Measurements from ENCODE around the gene C3orf18.

C3orf18 gene
- long read RNA-seq, donor 1, partial matches to known transcripts: 10 of 20 reads
- long read RNA-seq, donor 1, other reads (novel, unspliced or antisense): 8 of 20 reads
- long read RNA-seq, donor 2, partial matches to known transcripts: 0 of 2 reads
- long read RNA-seq, donor 2, other reads (novel, unspliced or antisense): 0 of 2 reads
- long read RNA-seq, donor 3, partial matches to known transcripts: 10 of 15 reads
- long read RNA-seq, donor 3, other reads (novel, unspliced or antisense): 0 of 15 reads
- long read RNA-seq, donor 4, partial matches to known transcripts: 0 of 4 reads
- long read RNA-seq, donor 4, other reads (novel, unspliced or antisense): 0 of 4 reads
- long read RNA-seq, donor 5, partial matches to known transcripts: 20 of 25 reads
- long read RNA-seq, donor 5, other reads (novel, unspliced or antisense): 0 of 25 reads
- long read RNA-seq, donor 6, partial matches to known transcripts: 0 of 3 reads
- long read RNA-seq, donor 6, other reads (novel, unspliced or antisense): 0 of 3 reads
- long read RNA-seq, donor 7, transcript C3orf18-210 (4 exons, 788 nt): major isoform, 5 of 8 reads
- long read RNA-seq, donor 7, partial matches to known transcripts: 0 of 8 reads
- long read RNA-seq, donor 7, other reads (novel, unspliced or antisense): 0 of 8 reads
- long read RNA-seq, donor 8, partial matches to known transcripts: 12 of 17 reads
- long read RNA-seq, donor 8, other reads (novel, unspliced or antisense): 0 of 17 reads

- peak; percentile 88 for DNase-seq
These were observed at the start of gene C3orf18 for GRCh38 chr3:50567386-50568167. Gene C3orf18 (minus strand): TSS chr3:50567747. CDS start chr3:50565699, 2,048 bp downstream.

- peak; percentile 86 for DNase-seq
These were observed 49.2 kb upstream of the C3orf18 start for GRCh38 chr3:50616770-50617095.

DNA sequence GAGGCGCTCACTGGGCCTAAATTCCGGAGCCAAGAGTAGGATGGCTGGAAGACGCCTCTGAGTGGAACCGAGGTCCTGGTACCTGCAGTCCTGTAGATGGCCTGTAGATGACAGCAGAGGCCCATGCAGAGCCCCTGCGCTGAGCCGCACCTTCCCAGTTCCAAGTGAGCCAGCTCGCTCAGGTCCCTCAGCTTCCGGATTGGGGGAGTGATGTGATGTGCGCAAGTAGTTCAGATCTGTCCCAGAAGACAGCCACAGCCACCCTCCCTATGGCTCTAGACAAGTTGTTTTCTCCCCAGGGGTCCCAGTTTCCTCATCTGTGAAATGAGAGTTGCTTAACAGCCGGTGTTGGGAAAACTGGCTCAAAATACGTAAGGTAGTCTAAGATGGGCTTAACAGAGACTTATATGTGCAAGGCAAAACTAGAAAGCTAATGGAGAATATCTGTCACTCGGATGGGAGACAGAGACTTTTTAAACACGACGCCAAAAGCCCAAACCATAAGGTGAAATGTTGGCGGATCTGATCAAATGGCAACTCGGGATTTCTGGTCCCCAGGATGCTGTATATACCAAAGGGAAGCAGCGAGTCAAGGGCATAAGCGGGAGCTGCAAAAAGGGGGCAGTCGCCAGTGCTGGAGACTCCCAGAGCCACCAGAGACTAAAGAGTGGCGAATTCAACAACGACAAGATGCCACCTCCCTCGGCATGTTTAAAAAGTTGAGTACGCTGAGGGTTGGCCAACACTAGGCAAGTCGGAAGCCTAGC is 48.6 kb upstream of the C3orf18 start:
- DNase-seq: peak; percentile 71

- no peak for DNase-seq
These were observed 47.6 kb upstream of the C3orf18 start for GRCh38 chr3:50615190-50615589.

DNA sequence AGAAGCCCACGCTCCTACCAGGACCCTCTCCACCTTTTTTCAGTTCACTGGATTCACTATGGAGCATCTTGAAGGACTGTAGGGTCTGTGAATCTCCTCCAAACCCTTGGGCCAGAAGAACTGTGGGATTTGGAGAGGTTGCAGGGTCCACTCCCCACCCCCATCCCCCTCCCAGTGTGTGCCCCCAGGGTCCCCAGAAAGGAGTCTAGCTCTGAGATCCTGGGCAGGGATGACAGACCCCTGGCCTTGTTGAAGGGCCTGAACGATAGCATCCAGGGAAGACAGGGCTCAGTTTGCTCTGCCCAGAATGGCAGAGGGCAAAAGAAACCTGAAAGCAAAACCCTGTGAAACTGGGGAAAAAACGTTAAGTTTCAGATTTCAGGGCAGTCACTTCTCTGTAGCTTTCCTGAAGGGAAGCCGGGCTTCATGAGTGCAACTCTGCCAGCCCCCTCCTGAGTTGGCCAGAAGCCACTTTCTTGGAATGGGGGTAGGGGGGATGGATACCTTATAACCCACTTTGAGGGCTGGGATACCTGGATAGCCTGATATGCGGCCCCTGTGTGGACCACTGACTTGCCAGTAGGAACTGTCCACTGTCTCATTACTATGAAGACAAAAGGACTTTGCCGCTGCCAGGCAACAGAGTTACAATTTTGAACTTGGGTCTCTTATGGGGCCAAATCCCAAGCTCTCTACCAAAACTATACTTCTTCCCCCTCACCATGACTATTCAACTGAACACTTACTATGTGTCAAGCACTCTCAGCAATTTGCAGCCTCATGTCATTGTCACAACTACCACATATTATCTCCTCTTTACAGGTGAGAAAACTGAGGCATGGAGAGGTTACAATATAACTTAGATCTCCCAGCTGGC is 45.7 kb upstream of the C3orf18 start:
- DNase-seq: no peak

DNA sequence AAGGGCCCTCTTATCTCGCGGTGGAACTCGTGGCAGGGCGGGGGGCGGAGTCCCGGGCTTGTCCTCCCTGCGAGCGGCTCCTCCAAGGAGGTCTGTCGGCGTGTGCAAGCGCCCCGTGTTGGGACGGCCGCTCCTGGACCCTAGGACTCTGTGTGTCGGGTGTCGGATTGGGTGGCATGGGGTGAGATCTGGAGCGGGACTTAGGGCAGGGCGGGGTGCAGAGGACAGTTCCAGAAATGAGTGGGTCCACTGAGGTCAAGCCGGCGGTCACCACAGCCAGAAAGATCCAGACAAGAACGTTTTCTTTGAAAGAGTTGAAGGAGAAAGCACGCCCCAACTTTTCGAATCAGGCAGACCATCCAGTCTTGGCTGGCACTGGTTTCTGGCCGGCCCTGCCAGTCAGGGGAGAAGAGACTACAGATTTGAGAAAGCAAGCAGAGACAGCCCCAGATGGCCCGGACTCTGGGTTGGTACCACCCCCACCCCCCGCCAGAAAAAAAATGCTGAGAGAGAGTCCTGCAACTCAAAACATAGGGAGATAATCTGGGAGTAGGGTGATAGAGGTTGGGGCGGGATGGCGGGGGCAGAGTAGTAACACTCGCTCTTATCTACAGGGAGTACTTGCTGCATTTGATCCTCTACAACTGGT is 44.8 kb upstream of the C3orf18 start:
- no peak for DNase-seq

- DNase-seq: peak; percentile 97
These were observed 44.1 kb upstream of the C3orf18 start, which contains the start of gene CISH for GRCh38 chr3:50611464-50612233. Gene CISH (minus strand): TSS chr3:50611774. CDS start chr3:50611650, 124 bp downstream.

- no peak for DNase-seq
These were observed 43.5 kb upstream of the C3orf18 start for GRCh38 chr3:50610992-50611463.

DNA sequence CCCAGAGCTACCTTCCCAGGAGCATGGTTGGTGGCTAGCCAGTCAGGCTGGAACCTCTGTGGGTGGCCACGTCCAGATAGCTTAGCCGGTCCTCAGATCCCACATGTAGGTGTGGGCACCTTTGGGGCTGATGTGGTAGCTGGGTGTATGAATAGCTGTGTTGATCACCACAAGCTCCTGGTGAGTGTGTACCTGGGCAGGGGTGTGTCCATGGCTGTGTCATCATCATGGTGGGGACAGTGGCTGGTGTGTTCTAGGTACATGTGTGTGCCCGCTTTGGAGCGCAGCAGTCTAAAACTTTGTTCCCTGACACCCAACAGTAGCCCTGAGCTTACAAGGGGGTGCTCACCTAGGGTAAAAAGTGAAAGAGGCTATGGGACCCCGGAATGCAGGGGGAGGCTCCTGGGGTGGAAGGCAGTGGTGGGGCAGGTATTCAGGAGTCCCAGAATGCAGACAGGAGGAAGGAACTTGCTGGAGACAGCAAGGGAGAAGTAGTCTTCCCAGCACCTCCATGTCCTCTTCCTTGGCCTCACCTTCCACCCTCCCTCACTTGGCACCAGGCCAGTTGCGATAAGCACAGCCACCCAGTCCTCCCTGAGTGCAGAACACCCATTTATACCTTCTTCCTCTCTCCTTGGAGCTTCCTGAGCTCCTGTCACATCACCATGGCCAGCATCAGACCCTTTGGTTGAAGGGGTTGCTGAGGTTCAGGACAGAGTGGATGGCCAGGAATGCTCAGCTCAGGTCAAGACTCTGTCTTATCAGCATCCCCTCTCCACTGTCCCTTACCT is 42.8 kb upstream of the C3orf18 start:
- no peak for DNase-seq

- no peak for DNase-seq
These were observed 42.2 kb upstream of the C3orf18 start for GRCh38 chr3:50609763-50610085.

DNA sequence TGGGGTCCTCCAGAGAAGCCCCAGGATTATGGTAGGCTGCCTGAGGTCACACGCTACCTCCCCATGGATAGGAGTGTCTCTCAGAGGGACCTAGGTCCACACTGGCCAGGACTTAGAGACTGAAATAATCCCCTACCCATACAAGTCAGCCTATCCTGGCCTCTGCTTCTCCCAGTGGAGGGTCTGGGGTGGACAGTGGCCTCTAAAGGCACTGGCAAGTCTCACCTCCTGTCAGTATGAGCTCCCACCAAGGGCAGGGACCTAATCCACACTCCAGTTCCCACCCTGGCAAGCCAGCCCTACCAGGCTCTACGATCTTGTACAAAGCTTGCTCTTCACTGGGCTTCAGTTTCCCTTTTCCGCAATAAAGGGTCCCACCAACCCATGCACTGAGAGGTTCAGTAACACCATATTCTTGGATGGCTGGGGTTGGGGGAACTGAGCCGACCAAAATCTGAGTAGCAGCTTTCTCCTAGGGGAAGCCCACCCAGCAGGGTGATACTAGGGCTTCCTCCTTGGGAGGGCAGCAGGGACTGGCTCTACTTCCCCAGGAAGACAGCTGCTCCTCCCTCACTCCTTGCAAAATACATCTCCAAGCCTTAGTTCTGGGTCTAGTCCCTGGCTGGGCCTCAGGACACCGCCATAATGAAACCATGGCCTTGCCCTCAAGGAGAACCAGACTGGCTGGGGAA is 41.7 kb upstream of the C3orf18 start:
- DNase-seq: no peak

GRCh38 chr3:50608278-50608677 is 40.7 kb upstream of the C3orf18 start:
- no peak for DNase-seq

- DNase-seq: no peak
These were observed 39.9 kb upstream of the C3orf18 start for GRCh38 chr3:50607271-50608091.

- DNase-seq: no peak
These were observed 39.0 kb upstream of the C3orf18 start for GRCh38 chr3:50606596-50606995.

- DNase-seq: no peak
These were observed 38.4 kb upstream of the C3orf18 start for GRCh38 chr3:50605901-50606326.

DNA sequence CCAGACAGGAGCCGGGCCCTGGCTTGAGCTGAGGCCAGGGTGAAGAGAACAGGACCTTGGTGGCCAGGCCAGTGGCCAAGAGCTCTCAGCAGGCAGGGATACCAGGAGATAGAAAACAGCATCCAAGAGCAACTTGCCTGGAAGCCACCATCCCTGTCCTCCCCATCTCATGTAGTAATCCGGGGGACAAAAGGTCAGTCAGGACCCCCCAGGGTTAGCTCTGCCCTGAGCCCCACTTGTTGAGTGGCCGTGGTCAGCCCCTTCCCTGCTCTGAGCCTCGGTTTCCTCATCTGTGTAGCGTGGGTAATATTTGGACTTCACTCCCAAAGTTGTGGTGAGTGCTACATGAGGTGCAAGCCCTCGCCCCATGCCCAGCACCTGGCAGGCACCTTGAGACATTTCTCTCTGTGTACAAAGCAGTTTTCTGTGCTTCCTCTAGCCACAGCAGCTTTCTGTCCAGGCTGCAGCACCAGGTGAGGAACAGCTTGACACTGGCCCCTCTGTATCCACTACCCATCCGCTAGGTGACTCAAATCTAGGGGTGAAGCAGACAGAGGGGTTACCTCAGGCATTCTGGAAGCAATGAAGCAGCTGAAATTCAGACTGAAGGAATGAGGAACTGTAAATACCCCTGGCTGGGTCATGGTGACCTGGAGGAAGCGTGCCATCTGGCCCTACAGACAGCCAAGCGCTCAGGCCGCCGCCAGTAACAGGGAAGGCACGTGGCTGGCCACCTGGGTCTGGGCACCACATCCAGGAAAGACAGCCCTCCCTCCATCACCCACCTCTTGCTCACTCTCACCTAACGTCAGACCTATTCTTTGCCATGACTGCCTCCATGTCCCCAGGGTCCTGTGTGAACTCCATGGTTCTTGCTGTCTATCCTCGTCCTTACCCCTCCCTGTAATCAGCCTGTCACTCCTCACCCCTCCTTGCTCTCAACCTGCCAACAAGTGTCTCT is 37.4 kb upstream of the C3orf18 start:
- no peak for DNase-seq
